Cerebellar cortex (tissue), 1 donor: ENCODE results near the gene ZNF320.
"Not testable (repeated sequence)": the region's sequence is repeated elsewhere in the genome, so short reads cannot be mapped to it uniquely, and the experiment has no call there.

Experiments
- DNase-seq: peaks from one replicate; pipeline ENCODE4 v3.0.0-alpha.2; 2015; ENCODE audit warnings: low spot score

The ZNF320 gene

GRCh38 chr19:52897138-52897935 is at the start of gene ZNF320:
TSS of gene ZNF320 (minus strand) at chr19:52897635. CDS start at chr19:52890255, 7,380 bp downstream.
- DNase-seq, result peak; percentile 92

GRCh38 chr19:52946322-52947310 is 49.2 kb upstream of the ZNF320 start:
- peak; percentile 94 for DNase-seq

GRCh38 chr19:52945652-52946321 is 48.4 kb upstream of the ZNF320 start:
- no peak for DNase-seq

GRCh38 chr19:52944703-52945493 is 47.5 kb upstream of the ZNF320 start:
- not testable (repeated sequence) for DNase-seq

- DNase-seq, result no peak
Measured at GRCh38 chr19:52943884-52944643, 46.6 kb upstream of the ZNF320 start.

- DNase-seq, result no peak
Measured at GRCh38 chr19:52943134-52943883, 45.9 kb upstream of the ZNF320 start.

- DNase-seq, result peak; percentile 81
Measured at GRCh38 chr19:52942386-52943133, 45.1 kb upstream of the ZNF320 start.

- peak; percentile 43 for DNase-seq
Measured at GRCh38 chr19:52941941-52942385, 44.5 kb upstream of the ZNF320 start.

GRCh38 chr19:52941523-52941922 is 44.1 kb upstream of the ZNF320 start:
- not testable (repeated sequence) for DNase-seq

GRCh38 chr19:52940905-52941304 is 43.5 kb upstream of the ZNF320 start:
- DNase-seq, result not testable (repeated sequence)

GRCh38 chr19:52938761-52939160 is 41.3 kb upstream of the ZNF320 start:
- no peak for DNase-seq

- DNase-seq, result no peak
Measured at GRCh38 chr19:52936954-52937325, 39.5 kb upstream of the ZNF320 start.

- DNase-seq, result no peak
Measured at GRCh38 chr19:52936151-52936953, 38.9 kb upstream of the ZNF320 start.

GRCh38 chr19:52935434-52935833 is 38.0 kb upstream of the ZNF320 start:
- no peak for DNase-seq

- DNase-seq, result not testable (repeated sequence)
Measured at GRCh38 chr19:52924641-52925040, 27.2 kb upstream of the ZNF320 start.

- DNase-seq, result peak; percentile 39
Measured at GRCh38 chr19:52923778-52924593, 26.6 kb upstream of the ZNF320 start.
